Measurements from ENCODE around the gene DTNBP1.

Gene DTNBP1

GRCh38 chr6:15578716-15579391 lies 84.0 kb downstream of the DTNBP1 start:
- DNase-seq (ENCODE audit: low spot score): no peak
- TF ChIP-seq, protein P1, sequence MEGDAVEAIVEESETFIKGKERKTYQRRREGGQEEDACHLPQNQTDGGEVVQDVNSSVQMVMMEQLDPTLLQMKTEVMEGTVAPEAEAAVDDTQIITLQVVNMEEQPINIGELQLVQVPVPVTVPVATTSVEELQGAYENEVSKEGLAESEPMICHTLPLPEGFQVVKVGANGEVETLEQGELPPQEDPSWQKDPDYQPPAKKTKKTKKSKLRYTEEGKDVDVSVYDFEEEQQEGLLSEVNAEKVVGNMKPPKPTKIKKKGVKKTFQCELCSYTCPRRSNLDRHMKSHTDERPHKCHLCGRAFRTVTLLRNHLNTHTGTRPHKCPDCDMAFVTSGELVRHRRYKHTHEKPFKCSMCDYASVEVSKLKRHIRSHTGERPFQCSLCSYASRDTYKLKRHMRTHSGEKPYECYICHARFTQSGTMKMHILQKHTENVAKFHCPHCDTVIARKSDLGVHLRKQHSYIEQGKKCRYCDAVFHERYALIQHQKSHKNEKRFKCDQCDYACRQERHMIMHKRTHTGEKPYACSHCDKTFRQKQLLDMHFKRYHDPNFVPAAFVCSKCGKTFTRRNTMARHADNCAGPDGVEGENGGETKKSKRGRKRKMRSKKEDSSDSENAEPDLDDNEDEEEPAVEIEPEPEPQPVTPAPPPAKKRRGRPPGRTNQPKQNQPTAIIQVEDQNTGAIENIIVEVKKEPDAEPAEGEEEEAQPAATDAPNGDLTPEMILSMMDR (IDR thresholded peaks at IDR 0.05; ENCODE audit: borderline replicate concordance, control extremely low read depth, extremely low read depth, insufficient read depth, missing control alignments): no peak
- in situ Hi-C loops (cut with MboI; ENCODE audit: low sequenced_read_pairs, unreplicated experiment): no loop called here

GRCh38 chr6:15577550-15578171 lies 85.2 kb downstream of the DTNBP1 start:
- in situ Hi-C loops (cut with MboI; ENCODE audit: low sequenced_read_pairs, unreplicated experiment): no loop called here
- TF ChIP-seq, protein P1 (IDR thresholded peaks at IDR 0.05; ENCODE audit: borderline replicate concordance, control extremely low read depth, extremely low read depth, insufficient read depth, missing control alignments): no peak
- no peak for DNase-seq (ENCODE audit: low spot score)

DNA sequence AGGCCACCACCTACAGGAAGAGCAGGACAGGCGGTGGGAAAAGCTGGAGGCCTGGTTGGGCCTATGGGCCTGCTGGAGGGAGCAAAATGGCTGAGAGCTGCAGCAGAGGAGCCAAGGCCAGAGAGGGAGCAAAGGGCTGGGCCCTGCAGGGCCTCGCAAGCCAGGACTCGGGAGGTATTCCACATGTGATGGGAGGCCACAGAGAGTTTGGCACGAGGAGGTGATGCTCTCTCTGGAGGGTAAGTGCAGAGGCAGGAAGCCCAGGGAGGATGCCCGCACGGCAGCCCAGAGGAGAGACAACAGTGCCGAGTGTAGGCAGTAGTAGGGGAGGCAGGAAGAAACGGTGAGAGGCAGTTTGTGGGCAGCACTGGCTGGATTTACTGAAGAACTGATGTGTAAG lies 85.7 kb downstream of the DTNBP1 start:
- no peak for DNase-seq (ENCODE audit: low spot score)
- TF ChIP-seq, protein P1 (IDR thresholded peaks at IDR 0.05; ENCODE audit: borderline replicate concordance, control extremely low read depth, extremely low read depth, insufficient read depth, missing control alignments): no peak
- in situ Hi-C loops (cut with MboI; ENCODE audit: low sequenced_read_pairs, unreplicated experiment): no loop called here

DNA sequence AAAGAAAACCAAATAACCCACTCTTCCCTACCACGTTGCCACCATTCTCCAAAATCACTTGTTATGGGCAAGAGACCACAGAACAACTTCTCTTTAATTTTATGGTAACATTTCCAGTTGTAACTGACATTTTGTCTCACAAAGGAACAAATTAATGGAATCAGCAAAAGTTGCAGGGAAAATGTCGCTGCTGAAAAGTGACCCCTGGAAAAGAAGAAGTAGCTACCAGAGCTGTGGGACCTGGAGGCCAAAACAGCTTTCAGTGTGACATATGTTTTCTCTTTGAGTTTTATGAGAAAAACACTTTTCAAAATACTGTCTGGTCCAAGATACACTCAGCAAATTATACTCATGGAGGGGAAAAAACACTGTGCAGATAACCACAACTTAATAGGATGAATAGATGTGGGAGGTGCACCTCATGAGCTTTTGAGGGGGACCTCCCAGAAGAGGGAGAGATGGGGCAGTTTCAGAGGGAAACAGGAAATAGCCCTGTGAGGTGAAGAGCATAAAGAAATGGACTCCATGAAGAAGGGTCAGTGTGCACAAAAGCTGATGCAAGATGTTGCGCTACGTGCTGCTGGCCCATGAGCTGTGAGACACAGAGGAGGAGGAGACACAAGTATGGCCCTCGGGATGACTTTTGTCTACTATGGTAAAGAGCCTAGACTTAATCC lies 87.3 kb downstream of the DTNBP1 start:
- TF ChIP-seq, protein P1 (IDR thresholded peaks at IDR 0.05; ENCODE audit: borderline replicate concordance, control extremely low read depth, extremely low read depth, insufficient read depth, missing control alignments): no peak
- in situ Hi-C loops (cut with MboI; ENCODE audit: low sequenced_read_pairs, unreplicated experiment): no loop called here
- DNase-seq (ENCODE audit: low spot score): no peak

- TF ChIP-seq, protein P1 (IDR thresholded peaks at IDR 0.05; ENCODE audit: borderline replicate concordance, control extremely low read depth, extremely low read depth, insufficient read depth, missing control alignments): no peak
- DNase-seq (ENCODE audit: low spot score): no peak
- in situ Hi-C loops (cut with MboI; ENCODE audit: low sequenced_read_pairs, unreplicated experiment): no loop called here
Observed at GRCh38 chr6:15574486-15574885, 88.3 kb downstream of the DTNBP1 start.

DNA sequence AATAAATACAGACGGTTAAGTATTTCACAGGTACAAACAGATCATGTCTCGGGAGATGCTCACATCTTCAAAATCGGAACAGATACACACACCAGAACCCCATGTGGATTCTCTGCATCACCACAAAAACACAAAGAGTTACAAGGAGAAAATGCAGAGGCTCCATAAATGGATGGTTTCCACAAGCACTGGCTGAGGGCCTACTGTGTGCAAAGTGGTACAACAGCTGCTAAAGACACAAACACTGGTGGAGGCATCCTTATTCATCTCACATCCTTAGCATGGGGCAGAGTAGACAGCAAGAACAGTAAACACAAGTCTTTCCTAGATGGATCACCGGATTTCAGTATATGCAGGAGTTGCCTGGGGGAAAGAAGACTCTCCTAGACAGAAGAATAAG lies 88.8 kb downstream of the DTNBP1 start:
- TF ChIP-seq, protein P1 (IDR thresholded peaks at IDR 0.05; ENCODE audit: borderline replicate concordance, control extremely low read depth, extremely low read depth, insufficient read depth, missing control alignments): no peak
- in situ Hi-C loops (cut with MboI; ENCODE audit: low sequenced_read_pairs, unreplicated experiment): no loop called here
- DNase-seq (ENCODE audit: low spot score): no peak

Measured in GM13976 (cell line).